ENCODE data around the gene PELI1. TPM values are rescaled to one million over a fixed set of nuclear protein-coding genes. Genes with fewer than 3 reads are reported as not detected.
A peak's percentile ranks its signal among the peaks of the same experiment; 100 is the strongest.

The PELI1 gene
- total RNA-seq (10 to 100 TPM; 21.9 to 45.4 TPM), polyA plus RNA-seq (ENCODE audit: insufficient read length in 2 of 2) (10 to 100 TPM; 35.4 to 42.7 TPM)
- long read RNA-seq, donor 1, transcript PELI1-201 (7 exons, 3,750 nt): major isoform, 15 of 15 reads
- long read RNA-seq, donor 1, partial matches to known transcripts: 0 of 15 reads
- long read RNA-seq, donor 1, other reads (novel, unspliced or antisense): 0 of 15 reads
- long read RNA-seq, donor 2, transcript PELI1-201 (7 exons, 3,750 nt): major isoform, 7 of 7 reads
- long read RNA-seq, donor 2, partial matches to known transcripts: 0 of 7 reads
- long read RNA-seq, donor 2, other reads (novel, unspliced or antisense): 0 of 7 reads
- long read RNA-seq, donor 3, transcript PELI1-201 (7 exons, 3,750 nt): major isoform, 6 of 6 reads
- long read RNA-seq, donor 3, partial matches to known transcripts: 0 of 6 reads
- long read RNA-seq, donor 3, other reads (novel, unspliced or antisense): 0 of 6 reads
- long read RNA-seq, donor 4, transcript PELI1-201 (7 exons, 3,750 nt): major isoform, 5 of 5 reads
- long read RNA-seq, donor 4, partial matches to known transcripts: 0 of 5 reads
- long read RNA-seq, donor 4, other reads (novel, unspliced or antisense): 0 of 5 reads

DNA sequence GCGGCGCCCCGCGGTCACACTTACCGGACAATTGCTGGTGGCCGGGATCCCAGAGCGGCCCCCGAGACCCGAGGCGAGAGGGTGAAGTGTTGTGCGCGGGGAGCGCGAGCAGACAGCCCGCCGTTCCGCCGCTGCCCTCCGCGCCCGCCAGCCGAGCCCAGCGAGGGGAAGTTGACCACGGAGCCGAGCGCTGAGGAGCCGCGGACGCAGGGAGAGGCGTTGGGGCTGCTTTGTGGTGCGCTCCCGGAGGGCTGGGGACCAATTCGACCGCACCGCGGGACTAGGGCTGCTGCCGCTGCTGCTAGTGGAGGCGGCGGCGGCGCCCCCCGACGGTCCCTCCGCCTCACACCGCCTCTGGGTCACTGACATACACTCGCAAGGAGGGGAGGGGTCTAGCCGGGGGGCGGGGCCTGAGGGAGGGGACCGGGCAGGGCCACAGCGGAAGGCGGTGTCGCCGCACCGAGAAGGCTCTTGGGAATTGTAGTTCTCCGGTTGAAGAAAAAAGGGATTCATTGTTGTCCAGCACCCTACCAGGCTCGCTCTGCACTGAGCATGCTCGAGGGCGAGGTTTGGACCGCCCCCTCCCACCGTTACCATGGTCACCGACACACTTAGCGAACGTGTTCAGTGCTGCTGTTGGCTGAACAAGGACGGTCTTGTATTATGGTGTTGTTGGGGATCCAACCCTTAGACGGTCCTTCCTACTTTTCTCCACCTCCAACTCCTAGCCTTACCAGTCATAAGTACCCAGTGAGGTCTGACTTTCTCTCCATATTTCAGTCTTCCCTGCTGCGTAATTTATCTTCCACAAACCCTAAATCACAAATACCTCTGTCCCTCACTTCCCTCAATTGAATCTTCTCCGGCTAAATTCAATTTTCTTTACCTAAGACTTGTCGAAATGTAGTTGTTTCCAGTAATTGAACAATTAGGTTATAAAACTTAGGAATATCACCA lies at the start of gene PELI1:
PELI1 (minus strand) TSS at position 364 of the 957 bp plus-strand sequence. CDS start 36,110 bp downstream, outside the sequence.
- H3K36me3 ChIP-seq (ENCODE audit: control insufficient read depth, insufficient read depth, low read length): no peaks in the 10 kb centered on the region
- WGBS (ENCODE audit: insufficient coverage): 2% methylated on average over 57 of the region's 68 CpGs
- no peaks in the 10 kb centered on the region for H3K9me3 ChIP-seq (ENCODE audit: control insufficient read depth, insufficient read depth, low read length)

GRCh38 chr2:64193491-64193890 lies 49.3 kb upstream of the PELI1 start:
- Histone ChIP-seq H3K9me3 (ENCODE audit: control insufficient read depth, insufficient read depth, low read length) (no peaks in the 10 kb centered on the region), H3K27me3 (ENCODE audit: control insufficient read depth, insufficient read depth, low read length) (no peaks in the 10 kb centered on the region), H3K4me1 (ENCODE audit: control insufficient read depth, insufficient read depth, low read length) (no peaks in the 10 kb centered on the region), H3K4me3 (ENCODE audit: low read depth, low read length) (no peak overlapping the region), H3K27ac (ENCODE audit: low read depth, low read length) (no peak overlapping the region), H3K36me3 (ENCODE audit: control insufficient read depth, insufficient read depth, low read length) (no peaks in the 10 kb centered on the region)
- no CpG with 5 or more reads among the region's 4 CpGs for WGBS (ENCODE audit: insufficient coverage)
- no peak for DNase-seq (ENCODE audit: low read depth in 4 of 6, low spot score in 6 of 6)

More for the DNA sequence above, at the start of gene PELI1:
- Histone ChIP-seq H3K27ac (ENCODE audit: low read depth, low read length) (peak within 1 kb of the TSS; percentile 91), H3K4me1 (ENCODE audit: control insufficient read depth, insufficient read depth, low read length) (peaks cover 1% of the 10 kb centered on the region), H3K27me3 (ENCODE audit: control insufficient read depth, insufficient read depth, low read length) (no peaks in the 10 kb centered on the region), H3K4me3 (ENCODE audit: low read depth, low read length) (peak within 1 kb of the TSS; percentile 81)
- peak; percentile 95 to 100 (median 97) for DNase-seq (ENCODE audit: low read depth in 4 of 6, low spot score in 6 of 6)

- Histone ChIP-seq H3K27me3 (ENCODE audit: control insufficient read depth, insufficient read depth, low read length) (no peaks in the 10 kb centered on the region), H3K4me1 (ENCODE audit: control insufficient read depth, insufficient read depth, low read length) (no peaks in the 10 kb centered on the region), H3K9me3 (ENCODE audit: control insufficient read depth, insufficient read depth, low read length) (no peaks in the 10 kb centered on the region), H3K27ac (ENCODE audit: low read depth, low read length) (no peak overlapping the region), H3K36me3 (ENCODE audit: control insufficient read depth, insufficient read depth, low read length) (no peaks in the 10 kb centered on the region), H3K4me3 (ENCODE audit: low read depth, low read length) (no peak overlapping the region)
- DNase-seq (ENCODE audit: low read depth in 4 of 6, low spot score in 6 of 6): no peak
- no CpG with 5 or more reads among the region's 6 CpGs for WGBS (ENCODE audit: insufficient coverage)
These were observed 48.5 kb upstream of the PELI1 start for GRCh38 chr2:64192664-64193105.

GRCh38 chr2:64192125-64192479 lies 47.9 kb upstream of the PELI1 start:
- 89% methylated on average over 3 of the region's 6 CpGs for WGBS (ENCODE audit: insufficient coverage)
- Histone ChIP-seq H3K27me3 (ENCODE audit: control insufficient read depth, insufficient read depth, low read length) (no peaks in the 10 kb centered on the region), H3K27ac (ENCODE audit: low read depth, low read length) (no peak overlapping the region), H3K36me3 (ENCODE audit: control insufficient read depth, insufficient read depth, low read length) (no peaks in the 10 kb centered on the region), H3K4me3 (ENCODE audit: low read depth, low read length) (no peak overlapping the region), H3K9me3 (ENCODE audit: control insufficient read depth, insufficient read depth, low read length) (no peaks in the 10 kb centered on the region), H3K4me1 (ENCODE audit: control insufficient read depth, insufficient read depth, low read length) (no peaks in the 10 kb centered on the region)
- DNase-seq (ENCODE audit: low read depth in 4 of 6, low spot score in 6 of 6): no peak

DNA sequence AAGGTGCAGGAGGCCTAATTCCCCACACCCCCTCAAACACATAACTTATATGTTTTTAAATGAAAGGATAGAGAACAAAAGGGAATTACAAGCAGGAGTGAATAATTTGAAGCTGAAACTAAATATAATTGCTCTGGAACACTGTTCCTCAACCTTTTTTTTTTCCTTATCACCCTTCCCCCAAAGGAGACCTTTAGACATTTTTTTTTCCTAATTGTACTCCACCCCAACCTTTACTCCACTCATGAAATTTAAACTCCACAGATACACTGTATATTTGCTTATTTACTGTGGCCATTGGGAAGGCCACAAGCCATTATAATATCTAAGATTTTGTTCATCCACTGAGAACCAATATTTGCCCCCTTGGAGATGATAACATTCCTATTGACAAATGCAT lies 45.4 kb upstream of the PELI1 start:
- no peak overlapping the region for H3K27ac ChIP-seq (ENCODE audit: low read depth, low read length)
- no peaks in the 10 kb centered on the region for H3K4me1 ChIP-seq (ENCODE audit: control insufficient read depth, insufficient read depth, low read length)
- no peak for DNase-seq (ENCODE audit: low read depth in 4 of 6, low spot score in 6 of 6)
- no peaks in the 10 kb centered on the region for H3K9me3 ChIP-seq (ENCODE audit: control insufficient read depth, insufficient read depth, low read length)
- no peak overlapping the region for H3K4me3 ChIP-seq (ENCODE audit: low read depth, low read length)
- H3K27me3 ChIP-seq (ENCODE audit: control insufficient read depth, insufficient read depth, low read length): no peaks in the 10 kb centered on the region
- H3K36me3 ChIP-seq (ENCODE audit: control insufficient read depth, insufficient read depth, low read length): no peaks in the 10 kb centered on the region

DNA sequence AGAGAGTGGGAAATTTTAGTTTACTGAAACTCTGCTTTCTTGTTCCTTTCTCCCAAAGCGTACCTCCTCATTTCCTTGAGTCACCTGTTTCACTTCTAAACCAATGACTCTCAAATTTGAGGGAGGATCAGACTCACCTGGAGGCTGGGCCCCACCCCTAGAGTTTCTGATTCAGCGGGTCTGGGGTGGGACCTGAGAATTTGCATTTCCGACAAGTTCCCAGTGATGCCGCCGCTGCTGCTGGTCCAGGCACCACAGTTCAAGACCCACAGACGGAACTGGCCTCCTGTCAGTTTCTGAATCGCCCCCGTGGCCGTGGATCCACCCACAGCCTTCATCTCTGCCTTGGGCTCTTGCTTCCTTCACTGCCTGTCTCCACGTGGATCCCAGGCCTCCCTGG lies 44.9 kb upstream of the PELI1 start:
- Histone ChIP-seq H3K9me3 (ENCODE audit: control insufficient read depth, insufficient read depth, low read length) (no peaks in the 10 kb centered on the region), H3K36me3 (ENCODE audit: control insufficient read depth, insufficient read depth, low read length) (no peaks in the 10 kb centered on the region)
- WGBS (ENCODE audit: insufficient coverage): 82% methylated on average over 8 of the region's 10 CpGs

GRCh38 chr2:64186699-64187605 lies 42.7 kb upstream of the PELI1 start:
- Histone ChIP-seq H3K4me1 (ENCODE audit: control insufficient read depth, insufficient read depth, low read length) (no peaks in the 10 kb centered on the region), H3K9me3 (ENCODE audit: control insufficient read depth, insufficient read depth, low read length) (no peaks in the 10 kb centered on the region), H3K27me3 (ENCODE audit: control insufficient read depth, insufficient read depth, low read length) (no peaks in the 10 kb centered on the region), H3K4me3 (ENCODE audit: low read depth, low read length) (no peak overlapping the region), H3K27ac (ENCODE audit: low read depth, low read length) (no peak overlapping the region), H3K36me3 (ENCODE audit: control insufficient read depth, insufficient read depth, low read length) (no peaks in the 10 kb centered on the region)
- WGBS (ENCODE audit: insufficient coverage): 40% methylated on average over 1 of the region's 2 CpGs
- peak in 1 of 6 donors; percentile 31 for DNase-seq (ENCODE audit: low read depth in 4 of 6, low spot score in 6 of 6)

More for the DNA sequence above, 44.9 kb upstream of the PELI1 start:
- H3K4me1 ChIP-seq (ENCODE audit: control insufficient read depth, insufficient read depth, low read length): no peaks in the 10 kb centered on the region
- no peak for DNase-seq (ENCODE audit: low read depth in 4 of 6, low spot score in 6 of 6)
- no peak overlapping the region for H3K27ac ChIP-seq (ENCODE audit: low read depth, low read length)
- H3K4me3 ChIP-seq (ENCODE audit: low read depth, low read length): no peak overlapping the region
- H3K27me3 ChIP-seq (ENCODE audit: control insufficient read depth, insufficient read depth, low read length): no peaks in the 10 kb centered on the region

DNA sequence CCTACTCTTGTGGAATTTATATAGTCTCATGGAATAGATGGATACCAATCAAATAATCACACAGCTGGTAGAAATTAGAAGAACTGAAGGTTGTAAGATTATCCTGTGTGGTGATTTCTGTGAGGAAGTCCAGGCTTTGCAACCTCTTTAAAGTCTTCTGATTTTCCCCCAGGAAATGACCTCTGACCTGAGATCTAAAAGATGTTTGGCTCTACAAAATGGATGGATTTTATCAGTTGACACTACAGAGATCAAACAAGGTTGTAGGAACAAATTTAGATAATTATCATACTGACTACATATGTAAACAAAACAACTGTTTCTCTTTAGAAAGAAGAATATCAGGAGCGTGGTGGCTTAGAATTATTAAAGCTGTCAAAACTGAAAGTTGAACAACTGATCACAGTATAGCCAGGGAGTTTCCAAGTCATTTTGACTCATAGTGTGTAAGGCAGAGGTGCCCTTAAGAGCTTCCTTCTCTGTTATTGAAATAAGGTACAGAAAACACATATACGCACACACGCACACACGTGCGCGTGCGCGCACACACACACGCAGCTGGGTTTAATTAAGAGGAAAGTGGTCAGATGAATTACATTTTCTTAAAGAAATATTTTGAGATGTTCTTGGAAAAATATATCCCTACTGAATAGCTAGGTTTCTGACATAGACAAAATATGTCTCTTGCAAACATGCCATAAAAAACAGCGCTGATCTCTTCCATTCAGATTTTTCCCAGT lies 35.5 kb upstream of the PELI1 start:
- no peaks in the 10 kb centered on the region for H3K9me3 ChIP-seq (ENCODE audit: control insufficient read depth, insufficient read depth, low read length)
- no peaks in the 10 kb centered on the region for H3K36me3 ChIP-seq (ENCODE audit: control insufficient read depth, insufficient read depth, low read length)
- no CpG with 5 or more reads among the region's 10 CpGs for whole genome bisulfite sequencing (ENCODE audit: insufficient coverage)
- no peaks in the 10 kb centered on the region for H3K4me1 ChIP-seq (ENCODE audit: control insufficient read depth, insufficient read depth, low read length)
- H3K4me3 ChIP-seq (ENCODE audit: low read depth, low read length): no peak overlapping the region
- H3K27ac ChIP-seq (ENCODE audit: low read depth, low read length): no peak overlapping the region
- DNase-seq (ENCODE audit: low read depth in 4 of 6, low spot score in 6 of 6): no peak
- no peaks in the 10 kb centered on the region for H3K27me3 ChIP-seq (ENCODE audit: control insufficient read depth, insufficient read depth, low read length)

All from spinal cord (tissue), 10 donors.